K562 (cell line): ENCODE measurements around the gene ZBTB14.

ENCODE experiments used
- BRD4 ChIP-seq: fragments of 200-600 bp; sonication (generic); IDR thresholded peaks from 2 replicates; pipeline ENCODE4 v1.6.1; 2017; ENCODE audit warnings: inconsistent platforms
- CTCF ChIP-seq, 3 experiments: IDR thresholded peaks in 2 of 3; conservative IDR thresholded peaks in 1 of 3; 2 replicates each; pipeline ENCODE4 v1.5.1; 2011 to 2012; ENCODE audit warnings: low read length in 3 of 3, mild to moderate bottlenecking in 3 of 3, control low read depth in 2 of 3, improper control_type of control experiment in 1 of 3, inconsistent platforms in 1 of 3, low read depth in 1 of 3, mixed read lengths in 1 of 3, moderate library complexity in 1 of 3; ENCODE audit not compliant: insufficient read depth in 2 of 3
- EZH2 ChIP-seq: IDR thresholded peaks from 2 replicates; pipeline ENCODE4 v1.6.1; 2012; ENCODE audit warnings: low read depth, mild to moderate bottlenecking, inconsistent platforms, low read length, borderline replicate concordance
- FOXA1 ChIP-seq: fragments of 450-650 bp; IDR thresholded peaks from 2 replicates; pipeline ENCODE4 v1.6.1; 2016; ENCODE audit warnings: mild to moderate bottlenecking, borderline replicate concordance
- HMG20A ChIP-seq: fragments of 450-650 bp; formaldehyde crosslinking; conservative IDR thresholded peaks from 2 replicates; pipeline ENCODE4 v1.4.0; 2020; ENCODE audit warnings: mild to moderate bottlenecking, mixed read lengths
- MED1 ChIP-seq: sonication (generic); formaldehyde crosslinking; IDR thresholded peaks from 2 replicates; pipeline ENCODE4 v1.8.1; 2023; ENCODE audit warnings: missing genetic modification reagents, borderline replicate concordance
- NCOA6 ChIP-seq: fragments of 450-650 bp; IDR thresholded peaks from 2 replicates; pipeline ENCODE4 v1.6.1; 2017; ENCODE audit warnings: mild to moderate bottlenecking
- NFYB ChIP-seq: IDR thresholded peaks from 2 replicates; pipeline ENCODE4 v1.6.1; 2011; ENCODE audit warnings: mild to moderate bottlenecking, moderate library complexity; ENCODE audit not compliant: insufficient read length; ENCODE audit errors: extremely low read depth
- POLR2B ChIP-seq: fragments of 450-650 bp; IDR thresholded peaks from 2 replicates; pipeline ENCODE4 v1.6.1; 2018; ENCODE audit warnings: low read depth; ENCODE audit not compliant: partially characterized antibody
- SP2 ChIP-seq: IDR thresholded peaks from 2 replicates; pipeline ENCODE4 v1.6.1; 2011; ENCODE audit warnings: mild to moderate bottlenecking, low read depth, low read length, moderate library complexity; ENCODE audit not compliant: poor library complexity, severe bottlenecking; ENCODE audit errors: extremely low read depth
- SREBF1 ChIP-seq: fragments of 150-350 bp; IDR thresholded peaks from 2 replicates; pipeline ENCODE4 v1.6.1; 2014; ENCODE audit warnings: antibody characterized with exemption, low read depth, low read length, borderline replicate concordance
- TCF7L2 ChIP-seq: fragments of 150-350 bp; IDR thresholded peaks from 2 replicates; pipeline ENCODE4 v1.6.1; 2016; ENCODE audit warnings: low read depth, mild to moderate bottlenecking, low read length, moderate library complexity
- ZNF589 ChIP-seq: fragments of 200-800 bp; sonication (Bioruptor generic); IDR thresholded peaks from 2 replicates; pipeline ENCODE4 v1.6.1; 2016; ENCODE audit warnings: low read depth, missing genetic modification characterization, missing compliant biosample characterization
- ZNF830 ChIP-seq: fragments of 250-450 bp; sonication (Bioruptor Pico); IDR thresholded peaks from 2 replicates; pipeline ENCODE4 v1.5.0; 2021; ENCODE audit warnings: mild to moderate bottlenecking

- TF ChIP-seq NFYB = no peak
- no peak for TF ChIP-seq FOXA1
- no peak for TF ChIP-seq CTCF (IDR thresholded peaks at IDR 0.05 in 2 of 3, conservative IDR thresholded peaks at IDR 0.05 in 1 of 3; ENCODE audit: insufficient read depth in 2 of 3, low read depth in 1 of 3, low read length in 3 of 3)
- no peak for TF ChIP-seq TCF7L2
- no peak for TF ChIP-seq SREBF1
- TF ChIP-seq MED1 (CRISPR knock-in tag) = no peak
- TF ChIP-seq ZNF830 = no peak
- no peak for TF ChIP-seq NCOA6
- TF ChIP-seq POLR2B = no peak
- TF ChIP-seq ZNF589 (CRISPR knock-in tag) = no peak
- TF ChIP-seq HMG20A = no peak
- TF ChIP-seq SP2 = no peak
- TF ChIP-seq BRD4 = no peak
- TF ChIP-seq EZH2 = no peak
Observed at GRCh38 chr18:5268874-5269273, 26.7 kb downstream of the ZBTB14 start.
